Prostate gland (tissue), 2 donors: ENCODE results near the gene SAFB.

Experiments used
- CTCF ChIP-seq, 4 experiments: fragments of 200-600 bp in 2 of 4; fragments of 450-650 bp in 2 of 4; sonication (generic) in 2 of 4; IDR thresholded peaks; 1 replicate in 3 of 4; 2 replicates in 1 of 4; pipeline ENCODE4 v1.5.1; 2016 to 2019; ENCODE audit warnings: antibody characterized with exemption in 4 of 4, mild to moderate bottlenecking in 2 of 4, moderate library complexity in 2 of 4
- POLR2A ChIP-seq: fragments of 450-650 bp; IDR thresholded peaks from one replicate; pipeline ENCODE4 v1.6.1; 2016; ENCODE audit warnings: antibody characterized with exemption, mild to moderate bottlenecking
- POLR2AphosphoS5 ChIP-seq: sonication (generic); formaldehyde crosslinking; IDR thresholded peaks from one replicate; pipeline ENCODE4 v1.6.1; 2017; ENCODE audit warnings: antibody characterized with exemption

GRCh38 chr19:5580161-5580571, 42.7 kb upstream of the SAFB start:
- no peak for TF ChIP-seq POLR2A
- no peak for TF ChIP-seq CTCF (IDR thresholded peaks at IDR 0.05)
- peak; percentile 47 for TF ChIP-seq POLR2AphosphoS5
